ENCODE measurements around the gene TPGS2.

TPGS2 gene

GRCh38 chr18:36782710-36783109 lies 46.1 kb downstream of the TPGS2 start:
- H2AFZ ChIP-seq (ENCODE audit: low read depth, low read length): no peak overlapping the region
- peaks cover 5% of the 10 kb centered on the region for H3K4me1 ChIP-seq (ENCODE audit: control insufficient read depth, insufficient read depth, low read depth, low read length)
- H3K23ac ChIP-seq (ENCODE audit: low read length in 2 of 2): no peak overlapping the region
- H3K27ac ChIP-seq (ENCODE audit: low read length, poor library complexity, severe bottlenecking): no peak overlapping the region
- H3K9me3 ChIP-seq (ENCODE audit: control insufficient read depth, low read length): no peaks in the 10 kb centered on the region
- H3K36me3 ChIP-seq (ENCODE audit: control insufficient read depth in 1 of 2, insufficient read depth in 2 of 2, low read depth in 1 of 2, low read length in 2 of 2): peaks cover 13 to 25% of the 10 kb centered on the region in 2 experiments
- H2BK120ac ChIP-seq (ENCODE audit: low read depth, low read length): no peak overlapping the region
- H4K8ac ChIP-seq (ENCODE audit: low read length): no peak overlapping the region
- no peak overlapping the region for H3K4me2 ChIP-seq (ENCODE audit: low read length, poor library complexity, severe bottlenecking)
- H2AK5ac ChIP-seq (ENCODE audit: low read length, severe bottlenecking): no peak overlapping the region
- no peaks in the 10 kb centered on the region for H3K79me1 ChIP-seq (replicated peaks; ENCODE audit: low read length, poor library complexity, severe bottlenecking)
- no peak overlapping the region for H3K4ac ChIP-seq (ENCODE audit: low read depth in 1 of 2, low read length in 2 of 2)
- no peak overlapping the region for H3K18ac ChIP-seq (ENCODE audit: low read depth in 1 of 2, low read length in 2 of 2)
- no peak overlapping the region for H2BK15ac ChIP-seq (ENCODE audit: low read depth, poor library complexity, severe bottlenecking)
- no peak overlapping the region for H3K4me3 ChIP-seq (ENCODE audit: insufficient read depth in 1 of 2, low read depth in 1 of 2, low read length in 2 of 2)
- no peak overlapping the region for H3K14ac ChIP-seq (ENCODE audit: low read length in 2 of 2)
- no peak overlapping the region for H3K9ac ChIP-seq (ENCODE audit: low read length)
- H2BK5ac ChIP-seq (ENCODE audit: low read depth, low read length, poor library complexity, severe bottlenecking): no peak overlapping the region
- H4K91ac ChIP-seq (ENCODE audit: low read length): no peak overlapping the region
- WGBS: 93% methylated on average over 8 of the region's 9 CpGs
- no peak overlapping the region for H2BK12ac ChIP-seq (ENCODE audit: low read length in 2 of 2)
- DNase-seq: no peak
- no peaks in the 10 kb centered on the region for H3K27me3 ChIP-seq (ENCODE audit: control insufficient read depth in 1 of 2, insufficient read depth in 1 of 2, low read length in 2 of 2)

DNA sequence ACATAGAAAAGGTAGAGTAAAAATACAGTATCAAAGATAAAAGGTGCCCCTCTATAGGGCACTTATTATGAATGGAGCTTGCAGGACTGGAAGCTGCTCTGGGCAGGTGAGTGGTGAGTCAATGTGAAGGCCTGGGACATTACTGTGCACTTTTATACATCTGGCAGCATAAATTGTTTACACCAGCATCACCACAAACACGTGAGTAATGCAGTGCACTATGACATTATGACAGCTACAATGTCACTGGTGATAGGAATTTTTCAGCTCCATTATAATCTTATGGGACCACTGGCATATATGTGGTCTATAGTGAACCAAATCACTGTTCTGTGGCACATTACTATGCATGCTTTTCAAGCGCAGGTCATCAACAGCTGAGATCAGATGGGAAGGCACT lies 48.1 kb downstream of the TPGS2 start:
- Histone ChIP-seq H3K14ac (ENCODE audit: low read length in 2 of 2) (no peak overlapping the region), H3K4ac (ENCODE audit: low read depth in 1 of 2, low read length in 2 of 2) (no peak overlapping the region), H3K9ac (ENCODE audit: low read length) (no peak overlapping the region), H3K27ac (ENCODE audit: low read length, poor library complexity, severe bottlenecking) (no peak overlapping the region), H3K36me3 (ENCODE audit: control insufficient read depth in 1 of 2, insufficient read depth in 2 of 2, low read depth in 1 of 2, low read length in 2 of 2) (peaks cover 18 to 25% of the 10 kb centered on the region in 2 experiments), H2BK5ac (ENCODE audit: low read depth, low read length, poor library complexity, severe bottlenecking) (no peak overlapping the region), H2AFZ (ENCODE audit: low read depth, low read length) (no peak overlapping the region), H3K9me3 (ENCODE audit: control insufficient read depth, low read length) (no peaks in the 10 kb centered on the region), H3K27me3 (ENCODE audit: control insufficient read depth in 1 of 2, insufficient read depth in 1 of 2, low read length in 2 of 2) (no peaks in the 10 kb centered on the region), H4K91ac (ENCODE audit: low read length) (no peak overlapping the region), H3K79me1 (replicated peaks; ENCODE audit: low read length, poor library complexity, severe bottlenecking) (no peaks in the 10 kb centered on the region), H3K18ac (ENCODE audit: low read depth in 1 of 2, low read length in 2 of 2) (no peak overlapping the region), H2BK120ac (ENCODE audit: low read depth, low read length) (no peak overlapping the region), H2AK5ac (ENCODE audit: low read length, severe bottlenecking) (no peak overlapping the region), H3K23ac (ENCODE audit: low read length in 2 of 2) (no peak overlapping the region), H4K8ac (ENCODE audit: low read length) (no peak overlapping the region), H2BK15ac (ENCODE audit: low read depth, poor library complexity, severe bottlenecking) (no peak overlapping the region), H2BK12ac (ENCODE audit: low read length in 2 of 2) (no peak overlapping the region), H3K4me3 (ENCODE audit: insufficient read depth in 1 of 2, low read depth in 1 of 2, low read length in 2 of 2) (no peak overlapping the region), H3K4me1 (ENCODE audit: control insufficient read depth, insufficient read depth, low read depth, low read length) (no peaks in the 10 kb centered on the region), H3K4me2 (ENCODE audit: low read length, poor library complexity, severe bottlenecking) (no peak overlapping the region)
- 45% methylated on average over 1 of the region's 2 CpGs for WGBS
- DNase-seq: peak; percentile 49

- no peak for DNase-seq
- Histone ChIP-seq H3K4me2 (ENCODE audit: low read length, poor library complexity, severe bottlenecking) (no peak overlapping the region), H3K36me3 (ENCODE audit: control insufficient read depth in 1 of 2, insufficient read depth in 2 of 2, low read depth in 1 of 2, low read length in 2 of 2) (peaks cover 25 to 34% of the 10 kb centered on the region in 2 experiments), H2BK12ac (ENCODE audit: low read length in 2 of 2) (no peak overlapping the region), H3K27ac (ENCODE audit: low read length, poor library complexity, severe bottlenecking) (no peak overlapping the region), H4K8ac (ENCODE audit: low read length) (no peak overlapping the region), H3K4ac (ENCODE audit: low read depth in 1 of 2, low read length in 2 of 2) (no peak overlapping the region), H2BK5ac (ENCODE audit: low read depth, low read length, poor library complexity, severe bottlenecking) (no peak overlapping the region), H2AK5ac (ENCODE audit: low read length, severe bottlenecking) (no peak overlapping the region), H2BK15ac (ENCODE audit: low read depth, poor library complexity, severe bottlenecking) (no peak overlapping the region), H4K91ac (ENCODE audit: low read length) (no peak overlapping the region), H3K9me3 (ENCODE audit: control insufficient read depth, low read length) (no peaks in the 10 kb centered on the region), H3K14ac (ENCODE audit: low read length in 2 of 2) (no peak overlapping the region), H3K9ac (ENCODE audit: low read length) (no peak overlapping the region), H3K4me3 (ENCODE audit: insufficient read depth in 1 of 2, low read depth in 1 of 2, low read length in 2 of 2) (no peak overlapping the region), H3K23ac (ENCODE audit: low read length in 2 of 2) (no peak overlapping the region), H2BK120ac (ENCODE audit: low read depth, low read length) (no peak overlapping the region), H3K27me3 (ENCODE audit: control insufficient read depth in 1 of 2, insufficient read depth in 1 of 2, low read length in 2 of 2) (no peaks in the 10 kb centered on the region), H3K18ac (ENCODE audit: low read depth in 1 of 2, low read length in 2 of 2) (no peak overlapping the region), H2AFZ (ENCODE audit: low read depth, low read length) (no peak overlapping the region), H3K4me1 (ENCODE audit: control insufficient read depth, insufficient read depth, low read depth, low read length) (peaks cover 10% of the 10 kb centered on the region), H3K79me1 (replicated peaks; ENCODE audit: low read length, poor library complexity, severe bottlenecking) (peaks cover 5% of the 10 kb centered on the region)
- no CpG with 5 or more reads among the region's 1 CpG for whole genome bisulfite sequencing
These were observed 51.2 kb downstream of the TPGS2 start for GRCh38 chr18:36777566-36777965.

DNA sequence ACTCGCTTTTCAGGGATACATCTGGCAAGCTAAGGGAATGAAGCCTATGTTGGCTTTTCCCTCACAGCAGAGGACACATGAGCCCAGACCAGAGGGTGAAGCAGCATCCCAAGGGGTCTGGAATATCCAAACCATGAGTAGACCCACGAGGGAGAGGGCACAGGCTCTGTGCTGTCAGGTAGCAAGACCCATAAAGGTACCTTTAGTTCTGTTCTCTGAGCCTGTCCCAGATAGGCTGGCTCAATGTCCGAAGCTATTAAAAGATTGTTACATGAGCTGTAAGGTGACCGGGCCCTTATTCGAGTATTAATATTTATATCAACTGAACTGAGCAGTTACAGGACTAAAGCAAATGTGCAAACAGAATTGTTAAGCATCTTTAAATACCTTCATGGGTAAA lies 52.2 kb downstream of the TPGS2 start:
- no peak overlapping the region for H2AFZ ChIP-seq (ENCODE audit: low read depth, low read length)
- H2BK120ac ChIP-seq (ENCODE audit: low read depth, low read length): no peak overlapping the region
- no peak overlapping the region for H3K23ac ChIP-seq (ENCODE audit: low read length in 2 of 2)
- H3K4me3 ChIP-seq (ENCODE audit: insufficient read depth in 1 of 2, low read depth in 1 of 2, low read length in 2 of 2): no peak overlapping the region
- H3K18ac ChIP-seq (ENCODE audit: low read depth in 1 of 2, low read length in 2 of 2): no peak overlapping the region
- no peak overlapping the region for H4K8ac ChIP-seq (ENCODE audit: low read length)
- no peak overlapping the region for H2BK15ac ChIP-seq (ENCODE audit: low read depth, poor library complexity, severe bottlenecking)
- H2AK5ac ChIP-seq (ENCODE audit: low read length, severe bottlenecking): no peak overlapping the region
- no peak overlapping the region for H2BK12ac ChIP-seq (ENCODE audit: low read length in 2 of 2)
- H3K27me3 ChIP-seq (ENCODE audit: control insufficient read depth in 1 of 2, insufficient read depth in 1 of 2, low read length in 2 of 2): no peaks in the 10 kb centered on the region
- H3K9ac ChIP-seq (ENCODE audit: low read length): no peak overlapping the region
- WGBS: 87% methylated on average over 4 of the region's 5 CpGs
- no peak overlapping the region for H3K14ac ChIP-seq (ENCODE audit: low read length in 2 of 2)
- H2BK5ac ChIP-seq (ENCODE audit: low read depth, low read length, poor library complexity, severe bottlenecking): no peak overlapping the region
- H3K27ac ChIP-seq (ENCODE audit: low read length, poor library complexity, severe bottlenecking): no peak overlapping the region
- no peak overlapping the region for H3K4ac ChIP-seq (ENCODE audit: low read depth in 1 of 2, low read length in 2 of 2)
- no peaks in the 10 kb centered on the region for H3K9me3 ChIP-seq (ENCODE audit: control insufficient read depth, low read length)
- H3K4me2 ChIP-seq (ENCODE audit: low read length, poor library complexity, severe bottlenecking): no peak overlapping the region
- H3K36me3 ChIP-seq (ENCODE audit: control insufficient read depth in 1 of 2, insufficient read depth in 2 of 2, low read depth in 1 of 2, low read length in 2 of 2): peaks cover 19 to 34% of the 10 kb centered on the region in 2 experiments
- no peak overlapping the region for H4K91ac ChIP-seq (ENCODE audit: low read length)
- H3K4me1 ChIP-seq (ENCODE audit: control insufficient read depth, insufficient read depth, low read depth, low read length): peaks cover 13% of the 10 kb centered on the region
- H3K79me1 ChIP-seq (replicated peaks; ENCODE audit: low read length, poor library complexity, severe bottlenecking): peaks cover 5% of the 10 kb centered on the region
- no peak for DNase-seq
